GM08714 (cell line): ENCODE measurements around the gene UPP1.

ENCODE experiments used
- H3K4me3 ChIP-seq: fragments of 200-500 bp; sonication (Bioruptor generic); 2 replicates; pipeline ENCODE4 v1.5.1; 2014; ENCODE audit warnings: mild to moderate bottlenecking, low read length, inconsistent platforms
- ZNF274 ChIP-seq: IDR thresholded peaks from 2 replicates; pipeline ENCODE4 v1.6.1; 2012; ENCODE audit warnings: mild to moderate bottlenecking, low read depth, low read length

Gene UPP1

GRCh38 chr7:48097521-48098231 lies 8.6 kb downstream of the UPP1 start:
- no peak for TF ChIP-seq ZNF274
- no peak overlapping the region for H3K4me3 ChIP-seq

GRCh38 chr7:48098846-48099245 lies 9.8 kb downstream of the UPP1 start:
- TF ChIP-seq ZNF274: no peak

GRCh38 chr7:48099781-48100180 lies 10.7 kb downstream of the UPP1 start:
- H3K4me3 ChIP-seq: no peak overlapping the region
- TF ChIP-seq ZNF274: no peak

More at GRCh38 chr7:48098846-48099245, 9.8 kb downstream of the UPP1 start:
- H3K4me3 ChIP-seq: no peak overlapping the region

- H3K4me3 ChIP-seq: no peak overlapping the region
- no peak for TF ChIP-seq ZNF274
These were observed 12.3 kb downstream of the UPP1 start for GRCh38 chr7:48101352-48101751.

GRCh38 chr7:48101968-48102367 lies 12.9 kb downstream of the UPP1 start:
- TF ChIP-seq ZNF274: no peak
- H3K4me3 ChIP-seq: no peak overlapping the region

GRCh38 chr7:48102530-48102929 lies 13.5 kb downstream of the UPP1 start:
- H3K4me3 ChIP-seq: no peak overlapping the region
- no peak for TF ChIP-seq ZNF274

- no peak for TF ChIP-seq ZNF274
These were observed 16.0 kb downstream of the UPP1 start for GRCh38 chr7:48105045-48105444.

GRCh38 chr7:48106906-48107659 lies 18.0 kb downstream of the UPP1 start:
- no peak overlapping the region for H3K4me3 ChIP-seq
- TF ChIP-seq ZNF274: no peak

More at GRCh38 chr7:48105045-48105444, 16.0 kb downstream of the UPP1 start:
- H3K4me3 ChIP-seq: no peak overlapping the region

GRCh38 chr7:48107926-48108472 lies 18.9 kb downstream of the UPP1 start:
- H3K4me3 ChIP-seq: no peak overlapping the region
- TF ChIP-seq ZNF274: no peak

- no peak overlapping the region for H3K4me3 ChIP-seq
- no peak for TF ChIP-seq ZNF274
These were observed 20.1 kb downstream of the UPP1 start for GRCh38 chr7:48108959-48109847.

- TF ChIP-seq ZNF274: no peak
- no peak overlapping the region for H3K4me3 ChIP-seq
These were observed 21.0 kb downstream of the UPP1 start for GRCh38 chr7:48109848-48110663.

- no peak for TF ChIP-seq ZNF274
- H3K4me3 ChIP-seq: no peak overlapping the region
These were observed 21.8 kb downstream of the UPP1 start for GRCh38 chr7:48110868-48111267.

GRCh38 chr7:48111596-48111995 lies 22.5 kb downstream of the UPP1 start:
- H3K4me3 ChIP-seq: no peak overlapping the region
- TF ChIP-seq ZNF274: no peak
